HG03354 (cell line): ENCODE results near the gene RPS23.
A peak's percentile ranks its signal among the peaks of the same experiment; 100 is the strongest.

ENCODE experiments used
- ATAC-seq: cut with Tn5 transposase; IDR thresholded peaks from one replicate; pipeline ENCODE4 v1.9.1; 2021; ENCODE audit warnings: mild to moderate bottlenecking; ENCODE audit not compliant: unreplicated experiment, poor library complexity, severe bottlenecking

The RPS23 gene

GRCh38 chr5:82277987-82278710 lies at the start of gene RPS23:
Gene RPS23, minus strand, starts transcription at chr5:82278354. Its CDS starts 31 bp downstream, at chr5:82278323.
- peak; percentile 94 for ATAC-seq

GRCh38 chr5:82327941-82328340 lies 49.8 kb upstream of the RPS23 start:
- ATAC-seq, result no peak

- ATAC-seq, result no peak
Observed at GRCh38 chr5:82325996-82326395, 47.8 kb upstream of the RPS23 start.

GRCh38 chr5:82325155-82325554 lies 47.0 kb upstream of the RPS23 start:
- no peak for ATAC-seq

- ATAC-seq, result no peak
Observed at GRCh38 chr5:82320966-82321365, 42.8 kb upstream of the RPS23 start.

- no peak for ATAC-seq
Observed at GRCh38 chr5:82319651-82320376, 41.7 kb upstream of the RPS23 start.

GRCh38 chr5:82319192-82319591 lies 41.0 kb upstream of the RPS23 start:
- ATAC-seq, result no peak

- ATAC-seq, result no peak
Observed at GRCh38 chr5:82314964-82315758, 37.0 kb upstream of the RPS23 start.

GRCh38 chr5:82313016-82313415 lies 34.9 kb upstream of the RPS23 start:
- ATAC-seq, result no peak

- no peak for ATAC-seq
Observed at GRCh38 chr5:82312373-82312856, 34.3 kb upstream of the RPS23 start.

- no peak for ATAC-seq
Observed at GRCh38 chr5:82309091-82309531, 31.0 kb upstream of the RPS23 start.

GRCh38 chr5:82308416-82308815 lies 30.3 kb upstream of the RPS23 start:
- no peak for ATAC-seq

- no peak for ATAC-seq
Observed at GRCh38 chr5:82307451-82307850, 29.3 kb upstream of the RPS23 start.

- no peak for ATAC-seq
Observed at GRCh38 chr5:82306151-82306550, 28.0 kb upstream of the RPS23 start.

GRCh38 chr5:82301190-82301589 lies 23.0 kb upstream of the RPS23 start:
- ATAC-seq, result no peak

- ATAC-seq, result no peak
Observed at GRCh38 chr5:82298668-82299067, 20.5 kb upstream of the RPS23 start.

- no peak for ATAC-seq
Observed at GRCh38 chr5:82297711-82298110, 19.6 kb upstream of the RPS23 start.

- no peak for ATAC-seq
Observed at GRCh38 chr5:82296929-82297328, 18.8 kb upstream of the RPS23 start.

- ATAC-seq, result peak; percentile 44
Observed at GRCh38 chr5:82295959-82296531, 17.9 kb upstream of the RPS23 start.

- no peak for ATAC-seq
Observed at GRCh38 chr5:82295144-82295543, 17.0 kb upstream of the RPS23 start.
